HepG2 (cell line): ENCODE results near the gene TTC28.

ENCODE experiments used
- ATF4 ChIP-seq, 2 experiments: fragments of 450-650 bp in 1 of 2; sonication (generic) in 1 of 2; formaldehyde crosslinking; IDR thresholded peaks; 2 replicates each; pipeline versions ENCODE4 v1.5.0 to v1.8.0; 2020 to 2022; ENCODE audit warnings: mild to moderate bottlenecking in 1 of 2, missing genetic modification reagents in 1 of 2
- CREB3 ChIP-seq: sonication (generic); formaldehyde crosslinking; IDR thresholded peaks from 2 replicates; pipeline ENCODE4 v1.5.0; 2020; ENCODE audit warnings: missing genetic modification reagents
- POLR2A ChIP-seq, 2 experiments: IDR thresholded peaks; 2 replicates each; pipeline ENCODE4 v1.6.1; 2011; ENCODE audit warnings: low read depth in 2 of 2, low read length in 2 of 2, mild to moderate bottlenecking in 1 of 2, moderate library complexity in 1 of 2; ENCODE audit not compliant: insufficient read depth in 1 of 2
- RAD21 ChIP-seq: fragments of 450-650 bp; formaldehyde crosslinking; IDR thresholded peaks from 2 replicates; pipeline ENCODE4 v1.5.0; 2020; ENCODE audit warnings: mild to moderate bottlenecking
- SIN3A ChIP-seq: IDR thresholded peaks from 2 replicates; pipeline ENCODE4 v1.6.1; 2011; ENCODE audit warnings: low read depth, mild to moderate bottlenecking, control low read depth, low read length, borderline replicate concordance
- TBL1XR1 ChIP-seq: fragments of 150-350 bp; IDR thresholded peaks from 2 replicates; pipeline ENCODE4 v1.6.1; 2014; ENCODE audit warnings: borderline replicate concordance, low read length; ENCODE audit not compliant: partially characterized antibody
- ZNF121 ChIP-seq: sonication (generic); formaldehyde crosslinking; IDR thresholded peaks from 2 replicates; pipeline ENCODE4 v1.5.0; 2020; ENCODE audit warnings: mild to moderate bottlenecking, missing genetic modification reagents
- ZNF335 ChIP-seq: sonication (generic); formaldehyde crosslinking; IDR thresholded peaks from 2 replicates; pipeline ENCODE4 v1.4.0; 2020; ENCODE audit warnings: missing genetic modification reagents

- TF ChIP-seq TBL1XR1: no peak
- no peak for TF ChIP-seq ZNF335
- TF ChIP-seq RAD21 (CRISPR knock-in tag): no peak
- TF ChIP-seq SIN3A: no peak
- no peak for TF ChIP-seq ATF4 (CRISPR knock-in tag; IDR thresholded peaks at IDR 0.05)
- no peak for TF ChIP-seq POLR2A (IDR thresholded peaks at IDR 0.05; ENCODE audit: insufficient read depth in 1 of 2, low read depth in 2 of 2, low read length in 2 of 2)
- TF ChIP-seq ZNF121 (CRISPR knock-in tag): no peak
- TF ChIP-seq CREB3: no peak
Measured at GRCh38 chr22:27996529-27996925, 683.1 kb downstream of the TTC28 start.
